H1 (cell line): ENCODE data around the gene GALNT17. TPM values are rescaled to one million over a fixed set of nuclear protein-coding genes. Genes with fewer than 3 reads are reported as not detected.

Experiments
- ATF2 ChIP-seq: IDR thresholded peaks from 2 replicates; pipeline ENCODE4 v1.6.1; 2012; ENCODE audit warnings: low read length, inconsistent platforms
- CEBPB ChIP-seq: IDR thresholded peaks from 2 replicates; pipeline ENCODE4 v1.6.1; 2012; ENCODE audit warnings: low read depth, low read length
- GABPA ChIP-seq: IDR thresholded peaks from 2 replicates; pipeline ENCODE4 v1.6.1; 2011; ENCODE audit warnings: mild to moderate bottlenecking, low read length, moderate library complexity, borderline replicate concordance; ENCODE audit not compliant: insufficient read depth
- KDM1A ChIP-seq: fragments of 200-600, 300-600 bp; sonication (generic); IDR thresholded peaks from 2 replicates; pipeline ENCODE4 v1.7.1; 2016; ENCODE audit warnings: mild to moderate bottlenecking, low read length, borderline replicate concordance
- MAX ChIP-seq: IDR thresholded peaks from 2 replicates; pipeline ENCODE4 v1.6.1; 2012; ENCODE audit warnings: inconsistent platforms
- RXRA ChIP-seq: IDR thresholded peaks from 2 replicates; pipeline ENCODE4 v1.6.1; 2011; ENCODE audit warnings: low read depth, mild to moderate bottlenecking, low read length, moderate library complexity; ENCODE audit not compliant: insufficient read depth
- SAP30 ChIP-seq: fragments of 300-600 bp; sonication (generic); IDR thresholded peaks from 2 replicates; pipeline ENCODE4 v1.7.1; 2012; ENCODE audit warnings: low read length, moderate library complexity, mild to moderate bottlenecking, inconsistent platforms; ENCODE audit not compliant: insufficient read depth, insufficient replicate concordance
- SIN3A ChIP-seq, 2 experiments: IDR thresholded peaks in 1 of 2; conservative IDR thresholded peaks in 1 of 2; 2 replicates each; pipeline ENCODE4 v1.6.1; 2011 to 2012; ENCODE audit warnings: low read length in 2 of 2, improper control_type of control experiment in 1 of 2, low read depth in 1 of 2, mild to moderate bottlenecking in 1 of 2
- TBP ChIP-seq: IDR thresholded peaks from 2 replicates; pipeline ENCODE4 v1.6.1; 2011; ENCODE audit warnings: low read depth, low read length, improper control_type of control experiment
- polyA plus RNA-seq, 7 experiments: library from polyadenylated mRNA; depleted of rRNA in 3 of 7; stranded (reverse) in 5 of 7; unstranded in 2 of 7; fragments of >200 nt in 5 of 7; fragments of 200-250 nt in 2 of 7; gene quantifications; 1 replicate in 5 of 7; 2 replicates in 1 of 7; 4 replicates in 1 of 7; pipeline versions ENCODE4 v1.2.1 to v1.2.3, GENCODE V29; 2011 to 2013; ENCODE audit warnings: missing spikeins in 2 of 7, mixed read lengths in 2 of 7
- total RNA-seq: library from RNA; stranded (reverse); fragmentation: NEBNext Ultra II Directional; extraction: Animal tissue kit (Norgen Biotek cat#: 25700); gene quantifications from 2 replicates; pipeline ENCODE4 v1.2.1, GENCODE V29; 2021

The GALNT17 gene
- total and polyA plus RNA-seq, 2 of the 8 experiments (the other 6 are each of a cell fraction or from before 2014, with no cell fraction given), result 37.7 to 47.0 TPM

- TF ChIP-seq KDM1A, result no peak
- no peak for TF ChIP-seq MAX
- no peak for TF ChIP-seq RXRA
- TF ChIP-seq SIN3A (conservative IDR thresholded peaks at IDR 0.05 in 1 of 2, IDR thresholded peaks at IDR 0.05 in 1 of 2; ENCODE audit: low read depth in 1 of 2, low read length in 2 of 2), result no peak
- no peak for TF ChIP-seq TBP
- no peak for TF ChIP-seq SAP30
- no peak for TF ChIP-seq CEBPB
- no peak for TF ChIP-seq ATF2
- no peak for TF ChIP-seq GABPA
These were observed 36.6 kb upstream of the GALNT17 start (continued) for GRCh38 chr7:71095266-71095860.
